Fibroblast of pulmonary artery (primary cell): ENCODE data around the gene TMPRSS13.

ENCODE experiments used
- DNase-seq: peaks from one replicate; pipeline ENCODE4 v3.0.0-alpha.2; 2010; ENCODE audit warnings: low read depth
- H3K4me3 ChIP-seq: replicated peaks from 2 replicates; pipeline ENCODE4 v1.5.1; 2011; ENCODE audit warnings: low read depth, mild to moderate bottlenecking, control low read depth, low read length, moderate library complexity
- CTCF ChIP-seq: IDR thresholded peaks from 2 replicates; pipeline ENCODE4 v1.5.1; 2011; ENCODE audit warnings: mild to moderate bottlenecking, control low read depth, low read length, inconsistent platforms; ENCODE audit errors: missing control alignments

Gene TMPRSS13

GRCh38 chr11:117961896-117962295, 32.7 kb upstream of the TMPRSS13 start:
- no peak for TF ChIP-seq CTCF
- H3K4me3 ChIP-seq = no peak overlapping the region
- no peak for DNase-seq

- no peak for DNase-seq
- TF ChIP-seq CTCF = no peak
- no peak overlapping the region for H3K4me3 ChIP-seq
Observed at GRCh38 chr11:117960406-117960805, 31.2 kb upstream of the TMPRSS13 start.

- no peak for TF ChIP-seq CTCF
- no peak overlapping the region for H3K4me3 ChIP-seq
- DNase-seq = no peak
Observed at GRCh38 chr11:117959438-117960149, 30.4 kb upstream of the TMPRSS13 start.

GRCh38 chr11:117958949-117959348, 29.7 kb upstream of the TMPRSS13 start:
- DNase-seq = no peak
- H3K4me3 ChIP-seq = no peak overlapping the region
- no peak for TF ChIP-seq CTCF

- no peak for DNase-seq
- no peak overlapping the region for H3K4me3 ChIP-seq
- no peak for TF ChIP-seq CTCF
Observed at GRCh38 chr11:117953024-117953671, 23.9 kb upstream of the TMPRSS13 start.

- no peak for TF ChIP-seq CTCF
- H3K4me3 ChIP-seq = no peak overlapping the region
- no peak for DNase-seq
Observed at GRCh38 chr11:117950993-117951961, 22.1 kb upstream of the TMPRSS13 start.
